NCI-H526 treated with DMSO at 0.1 percent for 48 hours (cell line): ENCODE results near the gene COQ4.
"Not testable (repeated sequence)": the region's sequence is repeated elsewhere in the genome, so short reads cannot be mapped to it uniquely, and the experiment has no call there.

Experiments
- DNase-seq: peaks from one replicate; lab custom pipeline; 2025; lab: John Stamatoyannopoulos, UW

Gene COQ4

DNA sequence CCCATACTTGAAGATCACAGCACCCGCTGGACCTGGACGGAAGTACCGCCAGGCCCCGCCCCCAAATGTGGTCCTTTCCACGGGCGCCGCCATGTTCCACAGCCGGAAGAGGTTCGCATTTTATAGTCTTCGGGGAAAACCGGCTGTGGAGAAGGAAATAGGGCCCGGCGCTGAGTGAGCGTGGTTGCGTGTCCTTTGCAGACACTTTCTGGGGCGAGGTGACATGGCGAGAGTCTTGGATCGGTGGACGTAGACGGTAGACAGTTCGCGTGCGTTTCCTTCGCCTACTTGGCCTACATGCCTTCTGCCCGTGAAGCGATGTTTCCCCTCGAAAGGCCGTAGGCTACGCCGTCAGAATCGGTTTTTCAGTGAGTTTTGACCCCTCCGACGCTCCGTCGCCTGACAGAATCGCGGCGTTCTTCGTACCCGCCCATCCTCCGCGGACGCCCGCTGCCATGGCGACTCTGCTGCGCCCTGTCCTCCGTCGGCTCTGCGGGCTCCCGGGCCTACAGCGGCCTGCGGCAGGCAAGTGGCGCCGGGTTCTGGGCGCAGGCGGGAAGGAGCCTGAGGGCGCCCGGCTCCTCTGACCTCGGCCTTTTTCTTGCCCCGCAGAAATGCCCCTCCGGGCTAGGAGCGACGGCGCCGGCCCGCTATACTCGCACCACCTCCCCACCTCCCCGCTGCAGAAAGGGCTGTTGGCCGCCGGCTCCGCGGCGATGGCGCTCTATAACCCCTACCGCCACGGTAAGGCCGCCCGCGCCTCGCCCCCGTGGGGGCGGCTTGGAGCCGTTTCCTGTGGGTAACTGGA, at the start of gene COQ4, which contains the start of gene TRUB2:
Gene COQ4, plus strand, starts transcription at position 436 of the 808 bp plus-strand sequence. Its CDS starts 20 bp downstream, at position 456.
Gene TRUB2, minus strand, starts transcription at position 44 of the 808 bp plus-strand sequence. Its CDS starts 39 bp downstream, at position 5.
- DNase-seq: peak; percentile 78

- DNase-seq: no peak
Observed at GRCh38 chr9:128274245-128274644, 48.4 kb upstream of the COQ4 start.

DNA sequence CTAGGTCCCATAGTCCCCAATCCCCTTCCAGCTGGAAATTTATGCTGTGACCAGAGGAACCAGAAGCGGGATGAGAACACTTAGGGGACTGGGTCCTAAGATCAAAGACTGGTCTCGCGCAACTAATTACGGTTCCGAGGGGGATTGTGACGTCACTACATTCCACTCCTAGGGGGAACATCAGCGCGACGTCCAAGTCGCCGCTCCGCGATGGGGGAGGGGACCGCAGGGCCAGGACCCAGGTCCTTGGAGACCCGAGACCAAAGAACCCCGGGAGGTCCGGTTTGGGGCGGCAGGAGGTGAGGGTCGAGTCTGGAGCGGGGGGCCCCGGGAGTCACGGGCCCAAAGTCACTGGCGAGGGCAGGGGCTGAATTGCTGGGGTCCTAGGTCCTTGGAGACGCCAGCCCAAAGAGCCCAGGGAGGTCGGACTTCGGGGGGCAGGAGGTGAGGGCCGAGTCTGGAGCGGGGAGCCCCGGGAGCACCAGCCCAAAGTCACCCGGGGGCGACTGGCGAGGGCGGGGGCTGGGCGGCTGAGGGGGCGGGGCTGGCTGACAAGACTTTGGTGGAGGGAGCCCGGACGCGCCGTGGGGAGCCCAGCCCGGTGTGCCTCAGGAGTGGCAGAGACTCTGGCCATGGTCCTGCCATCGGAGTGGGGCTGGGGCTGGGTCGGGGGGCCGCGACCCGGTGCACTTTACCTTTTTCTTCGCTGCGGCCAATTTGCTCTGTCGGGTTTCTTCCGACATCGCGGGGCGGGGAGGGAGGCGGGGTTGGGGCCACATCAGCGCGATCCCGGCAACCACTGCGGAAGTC, 47.2 kb upstream of the COQ4 start, which contains the start of gene GOLGA2:
Gene GOLGA2, minus strand, starts transcription at position 810 of the 810 bp plus-strand sequence. Its CDS starts 31 bp downstream, at position 779.
- no peak for DNase-seq

DNA sequence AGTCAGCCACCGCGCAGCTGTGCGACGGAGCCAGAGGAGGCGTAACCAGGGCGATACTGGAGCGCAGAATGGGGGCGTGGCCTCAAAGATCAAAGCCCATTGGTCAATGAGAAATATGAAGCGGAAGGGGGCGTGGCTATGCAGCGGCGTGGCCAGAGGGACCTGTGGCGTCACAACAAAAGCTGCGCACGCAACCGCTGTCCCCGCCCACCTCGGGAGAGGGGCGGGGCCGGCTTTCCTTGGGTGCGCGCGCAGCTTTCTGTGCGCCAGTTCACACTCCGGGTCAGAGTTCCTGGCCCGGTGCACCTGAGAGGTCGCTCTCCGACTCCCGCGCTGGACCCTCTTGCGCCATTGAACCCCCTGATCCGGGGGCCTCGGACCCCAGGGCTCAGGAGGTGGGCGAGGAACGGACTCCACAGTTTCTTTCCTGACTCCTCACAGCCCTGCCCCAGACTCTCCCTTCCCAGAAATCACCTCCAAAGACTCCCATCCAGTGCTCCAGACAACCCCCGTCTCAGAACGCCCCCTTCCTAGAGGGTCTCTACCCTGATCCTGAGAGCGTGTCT, 46.5 kb upstream of the COQ4 start, which contains the start of gene SWI5:
Gene SWI5, plus strand, starts transcription at position 269 of the 566 bp plus-strand sequence.
- DNase-seq: peak; percentile 91

GRCh38 chr9:128276574-128277270, 45.9 kb upstream of the COQ4 start:
- no peak for DNase-seq

DNA sequence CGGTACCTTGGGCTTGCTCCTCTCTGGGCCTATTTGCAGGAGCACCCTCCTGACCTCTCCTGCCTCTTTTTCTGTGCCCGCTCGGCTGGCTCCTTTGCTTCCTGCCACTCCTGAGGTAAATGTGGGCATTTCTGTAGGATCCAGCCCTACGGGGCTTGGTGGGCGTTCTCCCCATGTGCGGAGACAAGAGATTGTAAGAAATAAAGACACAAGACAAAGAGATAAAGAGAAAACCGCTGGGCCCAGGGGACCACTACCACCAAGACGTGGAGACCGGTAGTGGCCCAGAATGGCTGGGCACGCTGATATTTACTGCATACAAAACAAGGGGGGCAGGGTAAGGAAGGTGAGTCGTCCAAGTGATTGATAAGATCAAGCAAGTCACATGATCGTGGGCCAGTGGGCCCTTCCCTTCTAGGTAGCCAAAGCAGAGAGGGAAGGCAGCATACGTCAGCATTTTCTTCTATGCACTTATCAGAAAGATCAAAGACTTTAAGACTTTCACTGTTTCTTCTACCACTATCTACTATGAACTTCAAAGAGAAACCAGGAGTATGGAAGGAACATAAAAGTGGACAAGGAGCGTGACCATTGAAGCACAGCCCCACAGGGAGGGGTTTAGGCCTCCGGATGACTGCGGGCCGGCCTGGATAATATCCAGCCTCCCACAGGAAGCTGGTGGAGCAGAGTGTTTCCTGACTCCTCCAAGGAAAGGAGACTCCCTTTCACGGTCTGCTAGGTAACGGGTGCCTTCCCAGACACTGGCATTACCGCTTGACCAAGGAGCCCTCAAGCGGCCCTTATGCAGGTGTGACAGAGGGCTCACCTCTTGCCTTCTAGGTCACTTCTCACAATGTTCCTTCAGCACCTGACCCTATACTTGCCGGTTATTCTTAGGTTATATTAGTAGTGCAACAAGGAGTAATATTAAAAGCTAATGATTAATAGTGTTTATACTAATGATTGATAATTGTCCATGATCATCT, 43.3 kb upstream of the COQ4 start:
- DNase-seq: not testable (repeated sequence)

DNA sequence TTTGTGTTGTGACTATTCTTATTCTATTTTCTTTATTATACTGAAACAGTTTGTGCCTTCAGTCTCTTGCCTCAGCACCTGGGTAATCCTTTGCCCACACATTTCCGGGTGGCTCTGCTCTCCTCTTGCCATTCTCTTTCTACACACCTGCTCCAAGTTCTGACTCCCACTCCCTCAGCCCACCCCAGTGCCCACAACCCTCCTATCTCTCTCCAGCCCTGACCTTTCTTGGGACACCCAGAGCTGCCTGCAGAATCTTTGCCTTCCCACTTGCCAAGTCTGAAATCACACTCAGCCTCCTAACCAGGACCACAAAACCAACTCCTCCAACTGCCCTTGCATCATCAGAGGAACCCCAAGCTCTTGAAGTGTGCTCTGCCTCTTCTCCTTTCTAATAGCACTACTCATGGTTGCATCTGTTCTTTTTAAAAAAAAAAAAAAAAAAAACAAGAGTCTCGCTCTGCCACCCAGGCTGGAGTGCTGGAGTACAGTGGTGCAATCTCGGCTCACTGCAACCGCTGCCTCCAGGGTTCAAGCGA, 42.5 kb upstream of the COQ4 start:
- no peak for DNase-seq

DNA sequence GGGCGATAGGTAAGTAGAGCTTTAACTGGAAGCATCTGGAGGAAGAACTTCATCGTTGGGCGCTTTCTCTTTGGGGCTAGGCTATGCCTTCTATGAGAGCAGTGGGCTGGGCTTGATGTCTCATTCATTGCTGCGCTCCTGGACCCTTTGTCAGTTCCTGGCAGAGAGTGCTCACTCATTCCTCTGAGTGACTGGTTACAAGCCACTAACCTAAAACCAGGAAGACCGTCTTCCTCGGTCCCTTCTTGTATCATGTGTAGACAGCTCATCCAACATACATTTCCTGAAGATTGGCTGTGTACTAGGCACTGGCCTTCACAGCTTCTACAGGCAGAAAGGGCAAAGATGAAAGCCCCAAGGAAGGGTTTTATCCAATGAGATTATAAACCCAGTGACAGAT, 40.1 kb upstream of the COQ4 start:
- DNase-seq: no peak

DNA sequence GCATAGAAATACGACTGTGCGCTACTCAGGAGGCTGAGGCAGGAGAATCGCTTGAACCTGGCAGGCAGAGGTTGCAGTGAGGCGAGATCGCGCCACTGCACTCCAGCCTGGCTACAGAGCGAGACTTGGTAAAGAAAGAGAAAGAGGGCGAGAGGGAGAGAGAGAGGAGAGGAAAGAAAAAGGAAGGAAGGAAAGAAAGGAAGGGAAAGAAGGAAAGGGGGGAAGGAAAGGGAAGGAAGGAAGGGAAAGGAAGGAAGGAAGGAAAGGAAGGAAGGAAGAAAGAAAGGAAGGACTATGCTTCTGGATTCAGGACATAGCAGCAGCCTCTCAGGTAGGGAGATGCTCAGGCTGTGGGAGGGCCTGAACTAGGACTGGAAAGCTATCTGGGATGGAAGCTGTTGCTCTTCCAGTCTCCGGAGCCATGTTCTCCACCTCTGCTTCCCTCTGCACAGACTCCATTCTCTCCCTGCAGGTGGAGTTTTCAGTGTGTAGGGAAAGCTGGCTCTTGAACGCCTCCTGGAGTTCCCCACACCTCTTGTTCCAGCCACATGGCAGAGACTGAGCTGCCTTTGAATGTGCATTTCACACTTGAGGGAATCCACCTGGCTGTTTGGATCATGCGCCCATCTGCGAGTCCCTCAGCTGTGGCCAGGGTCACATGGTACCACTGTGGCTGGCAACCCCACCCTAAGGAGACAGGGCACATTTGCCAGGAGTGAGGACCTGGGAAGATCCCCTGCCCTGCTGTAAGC, 37.4 kb upstream of the COQ4 start:
- DNase-seq: peak; percentile 45

DNA sequence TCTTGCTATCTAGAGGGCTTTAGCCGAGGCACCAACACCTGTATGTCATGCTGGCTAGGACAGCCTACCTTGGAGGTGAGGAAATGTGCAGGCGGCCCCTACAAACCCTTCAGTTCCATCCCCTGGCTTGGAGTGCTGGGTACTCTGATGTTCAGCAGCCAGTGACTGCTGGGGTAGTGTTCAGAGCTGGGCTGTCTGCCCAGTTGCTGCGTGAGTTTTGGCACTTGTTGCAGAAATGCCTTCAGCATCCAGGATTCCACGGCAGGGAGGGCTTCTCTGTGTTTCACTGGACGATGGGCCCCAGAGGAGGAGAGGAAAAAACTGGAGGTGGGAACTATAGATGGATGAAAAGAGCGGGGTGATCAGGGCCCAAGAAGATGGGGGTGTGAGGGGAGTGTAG, 36.2 kb upstream of the COQ4 start:
- DNase-seq: no peak

DNA sequence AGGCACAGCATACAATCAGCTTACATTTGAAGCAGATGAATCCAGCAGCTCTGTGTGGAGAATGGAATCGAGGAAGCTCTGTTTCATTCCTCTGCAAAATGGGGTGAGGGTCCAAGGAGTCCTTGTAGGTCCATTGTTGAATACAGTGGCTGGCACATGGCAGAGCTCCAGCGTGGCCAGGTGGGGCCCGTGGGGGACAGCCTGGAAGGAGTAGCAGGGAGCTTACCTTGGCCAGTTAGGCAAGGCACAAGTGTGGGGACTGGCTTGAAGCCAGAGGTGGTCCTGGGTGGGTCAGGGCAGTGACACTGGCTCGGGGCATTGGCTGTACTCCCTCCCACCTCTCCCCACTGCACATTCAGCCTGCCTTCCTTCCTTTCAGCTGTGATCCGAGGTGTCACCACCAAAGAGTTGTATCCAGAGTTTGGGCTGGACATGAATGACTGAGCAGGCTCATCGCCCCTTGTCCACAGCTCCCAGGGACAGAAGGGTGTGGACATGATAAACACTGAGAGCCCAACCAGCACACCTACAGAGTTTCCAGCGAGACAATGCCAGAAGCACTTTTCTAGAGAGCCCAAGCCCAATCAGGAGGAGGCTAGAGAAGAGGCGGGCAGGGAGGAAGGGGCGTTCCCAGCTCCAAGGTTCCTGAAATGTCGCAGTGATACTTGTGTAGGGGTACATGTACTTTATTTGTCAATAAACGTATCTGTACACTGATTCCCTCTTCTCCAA, 34.2 kb upstream of the COQ4 start:
- no peak for DNase-seq

DNA sequence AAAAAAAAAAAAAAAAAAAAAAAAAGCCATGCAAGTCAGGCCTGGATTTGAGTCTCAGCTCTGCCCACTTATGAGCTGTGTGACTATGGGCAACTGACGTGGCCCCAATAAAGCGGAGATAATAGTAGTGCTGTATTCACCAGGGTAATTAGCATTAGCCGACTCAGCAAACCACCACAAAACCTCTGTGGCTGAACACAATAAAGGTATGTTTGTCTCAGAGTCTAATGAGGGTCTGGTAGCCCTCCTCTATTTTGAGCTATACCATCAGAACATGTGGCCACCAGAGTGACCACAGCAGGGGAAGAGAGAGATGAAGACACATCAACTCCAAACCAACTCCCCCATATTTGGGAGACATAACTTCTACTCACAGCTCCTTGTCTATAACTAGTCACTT, 30.6 kb upstream of the COQ4 start:
- DNase-seq: no peak

DNA sequence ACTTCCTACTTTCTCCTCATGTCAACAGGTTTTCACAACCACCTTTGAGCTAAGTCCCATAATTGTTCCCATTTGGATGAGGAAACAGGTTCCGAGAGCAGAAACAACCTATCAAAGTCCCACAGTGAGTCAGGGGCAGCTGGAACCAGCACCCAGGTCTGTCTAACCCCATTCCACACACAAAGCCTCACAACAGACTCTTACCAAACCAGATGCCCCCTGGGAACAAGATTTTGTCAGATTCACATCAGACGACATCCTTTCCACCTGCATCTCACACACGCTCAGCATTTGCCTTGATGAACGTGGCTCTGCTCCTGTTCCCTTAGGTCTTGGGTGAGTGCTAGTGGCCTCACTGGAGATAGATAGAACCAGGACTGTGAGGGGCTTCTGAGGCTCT, 29.5 kb upstream of the COQ4 start:
- DNase-seq: no peak

DNA sequence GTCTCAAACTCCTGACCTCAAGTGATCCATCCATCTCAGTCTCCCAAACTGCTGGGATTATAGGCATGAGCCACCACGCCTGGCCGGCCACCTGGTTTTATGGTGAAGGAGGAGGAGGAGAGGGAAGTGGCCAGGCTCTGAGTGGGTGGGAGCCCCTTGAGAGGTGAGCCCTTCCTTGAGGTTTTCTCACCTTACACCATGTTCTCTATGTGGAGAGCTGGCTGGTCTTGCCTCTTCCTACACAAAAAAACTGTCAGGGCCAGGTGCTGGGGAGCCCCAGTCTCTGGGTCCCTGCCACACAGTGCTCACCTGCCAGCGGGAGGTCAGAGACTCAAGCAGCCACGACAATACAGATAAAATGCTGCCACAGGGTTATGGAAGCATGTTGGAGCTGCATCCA, 28.5 kb upstream of the COQ4 start:
- no peak for DNase-seq

GRCh38 chr9:128296340-128297220, 26.1 kb upstream of the COQ4 start:
- no peak for DNase-seq

DNA sequence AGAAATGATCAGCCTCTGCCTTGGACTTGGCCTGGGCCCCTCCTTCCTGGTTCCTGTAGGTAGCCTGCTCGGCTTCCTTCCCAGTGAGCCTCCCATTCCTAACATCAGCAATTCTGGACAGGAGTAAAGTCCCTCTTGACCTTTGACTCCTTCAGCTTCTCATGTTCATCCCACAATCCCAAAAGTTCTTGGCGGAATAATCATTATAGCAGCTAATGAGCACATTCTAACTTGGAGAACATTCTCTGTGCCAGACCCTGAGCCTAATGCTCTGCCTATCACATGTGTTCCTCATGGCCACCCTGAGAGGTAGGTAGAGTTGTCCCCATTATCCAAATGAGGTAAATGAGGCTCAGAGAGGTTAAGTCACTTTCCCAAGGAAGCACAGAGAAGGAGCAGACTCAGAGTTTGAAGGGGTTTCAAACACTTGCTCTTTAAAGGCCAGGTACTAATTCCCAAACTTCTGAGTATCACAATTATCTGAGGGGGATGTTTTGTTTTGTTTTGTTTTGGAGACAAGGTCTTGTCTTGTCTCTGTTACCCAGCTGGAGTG, 25.3 kb upstream of the COQ4 start:
- DNase-seq: no peak
